Measurements from ENCODE around the gene BRSK2. TPM values are rescaled to one million over a fixed set of nuclear protein-coding genes. Genes with fewer than 3 reads are reported as not detected.

BRSK2 gene
- polyA plus RNA-seq, 1 of the 3 experiments (the other 2 are of a cell fraction): 0.64 TPM

DNA sequence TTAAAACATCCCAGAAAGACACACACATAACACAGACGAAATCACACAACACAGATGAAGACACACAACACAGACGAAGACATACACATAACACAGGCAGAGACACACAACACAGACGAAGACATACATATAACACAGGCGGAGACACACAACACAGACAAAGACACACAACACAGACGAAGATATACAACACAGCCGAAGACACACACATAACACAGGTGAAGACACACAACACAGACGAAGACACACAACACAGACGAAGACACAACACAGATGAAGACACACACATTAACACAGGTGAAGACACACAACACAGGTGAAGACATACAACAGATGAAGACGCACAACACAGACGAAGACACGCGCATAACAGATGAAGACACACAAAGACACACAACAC lies 101.6 kb downstream of the BRSK2 start:
- no peak for DNase-seq
- no peak overlapping the region for H3K27ac ChIP-seq (ENCODE audit: low read depth in 2 of 2, low read length in 1 of 2)
- peaks cover 55% of the 10 kb centered on the region for H4K20me1 ChIP-seq (ENCODE audit: insufficient read depth)
- H3K4me3 ChIP-seq (ENCODE audit: low read depth in 2 of 2, low read length in 1 of 2): no peak overlapping the region
- H3K9ac ChIP-seq: no peak overlapping the region
- CTCF ChIA-PET: no interaction called here
- peaks cover 60% of the 10 kb centered on the region for H3K79me2 ChIP-seq (ENCODE audit: insufficient read depth)
- H3K27me3 ChIP-seq (ENCODE audit: insufficient read depth): no peaks in the 10 kb centered on the region
- POLR2A ChIA-PET: no interaction called here
- no peaks in the 10 kb centered on the region for H3F3A ChIP-seq (replicated peaks; ENCODE audit: insufficient read depth)
- no peaks in the 10 kb centered on the region for H3K9me2 ChIP-seq
- H2AFZ ChIP-seq (ENCODE audit: low read depth): no peak overlapping the region
- H3K4me2 ChIP-seq: no peak overlapping the region
- H3K9me3 ChIP-seq: 0 out of 2 replicates have a peak, but pooled peaks cover 5% of the 10 kb centered on the region
- 90% methylated on average over 12 of the region's 12 CpGs for WGBS (ENCODE audit: low lambda C conversion rate)
- TF ChIP-seq POLR2AphosphoS5 (IDR thresholded peaks at IDR 0.05; ENCODE audit: low read depth, low read length) (no peak), EZH2phosphoT487 (IDR thresholded peaks at IDR 0.05; ENCODE audit: borderline replicate concordance, low read depth) (no peak), TCF12 (IDR thresholded peaks at IDR 0.05) (no peak), RCOR1 (IDR thresholded peaks at IDR 0.05; ENCODE audit: low read length) (no peak), MEF2A (IDR thresholded peaks at IDR 0.05; ENCODE audit: borderline replicate concordance, low read depth) (no peak), MXI1 (IDR thresholded peaks at IDR 0.05; ENCODE audit: low read depth, low read length) (no peak), RXRA (IDR thresholded peaks at IDR 0.05; ENCODE audit: borderline replicate concordance, low read depth) (no peak), NFIC (IDR thresholded peaks at IDR 0.05; ENCODE audit: borderline replicate concordance) (no peak), FOXJ3 (CRISPR knock-in tag; IDR thresholded peaks at IDR 0.05) (no peak), YY1 (IDR thresholded peaks at IDR 0.05; ENCODE audit: low read depth) (no peak), RFX5 (IDR thresholded peaks at IDR 0.05; ENCODE audit: low read length) (no peak), TAF1 (IDR thresholded peaks at IDR 0.05; ENCODE audit: borderline replicate concordance, low read depth, low read length) (no peak), EP300 (IDR thresholded peaks at IDR 0.05; ENCODE audit: borderline replicate concordance in 1 of 2, low read depth in 1 of 2, low read length in 1 of 2) (no peak), FOSL2 (IDR thresholded peaks at IDR 0.05; ENCODE audit: borderline replicate concordance, low read depth) (no peak), SIN3A (IDR thresholded peaks at IDR 0.05; ENCODE audit: borderline replicate concordance, low read depth, low read length) (no peak), RAD21 (IDR thresholded peaks at IDR 0.05; ENCODE audit: low read length) (no peak)
- TF ChIP-seq, protein P1, sequence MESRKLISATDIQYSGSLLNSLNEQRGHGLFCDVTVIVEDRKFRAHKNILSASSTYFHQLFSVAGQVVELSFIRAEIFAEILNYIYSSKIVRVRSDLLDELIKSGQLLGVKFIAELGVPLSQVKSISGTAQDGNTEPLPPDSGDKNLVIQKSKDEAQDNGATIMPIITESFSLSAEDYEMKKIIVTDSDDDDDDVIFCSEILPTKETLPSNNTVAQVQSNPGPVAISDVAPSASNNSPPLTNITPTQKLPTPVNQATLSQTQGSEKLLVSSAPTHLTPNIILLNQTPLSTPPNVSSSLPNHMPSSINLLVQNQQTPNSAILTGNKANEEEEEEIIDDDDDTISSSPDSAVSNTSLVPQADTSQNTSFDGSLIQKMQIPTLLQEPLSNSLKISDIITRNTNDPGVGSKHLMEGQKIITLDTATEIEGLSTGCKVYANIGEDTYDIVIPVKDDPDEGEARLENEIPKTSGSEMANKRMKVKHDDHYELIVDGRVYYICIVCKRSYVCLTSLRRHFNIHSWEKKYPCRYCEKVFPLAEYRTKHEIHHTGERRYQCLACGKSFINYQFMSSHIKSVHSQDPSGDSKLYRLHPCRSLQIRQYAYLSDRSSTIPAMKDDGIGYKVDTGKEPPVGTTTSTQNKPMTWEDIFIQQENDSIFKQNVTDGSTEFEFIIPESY (IDR thresholded peaks at IDR 0.05; ENCODE audit: borderline replicate concordance, low read depth): no peak
- TF ChIP-seq, protein P2, sequence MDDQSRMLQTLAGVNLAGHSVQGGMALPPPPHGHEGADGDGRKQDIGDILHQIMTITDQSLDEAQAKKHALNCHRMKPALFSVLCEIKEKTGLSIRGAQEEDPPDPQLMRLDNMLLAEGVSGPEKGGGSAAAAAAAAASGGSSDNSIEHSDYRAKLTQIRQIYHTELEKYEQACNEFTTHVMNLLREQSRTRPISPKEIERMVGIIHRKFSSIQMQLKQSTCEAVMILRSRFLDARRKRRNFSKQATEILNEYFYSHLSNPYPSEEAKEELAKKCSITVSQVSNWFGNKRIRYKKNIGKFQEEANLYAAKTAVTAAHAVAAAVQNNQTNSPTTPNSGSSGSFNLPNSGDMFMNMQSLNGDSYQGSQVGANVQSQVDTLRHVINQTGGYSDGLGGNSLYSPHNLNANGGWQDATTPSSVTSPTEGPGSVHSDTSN (IDR thresholded peaks at IDR 0.05): no peak
- peaks cover 0 to 28% of the 10 kb centered on the region in 2 experiments; a peak in 1 of 4 replicates for H3K4me1 ChIP-seq (ENCODE audit: control insufficient read depth in 1 of 2, insufficient read depth in 2 of 2, low read depth in 1 of 2, low read length in 1 of 2)
- peaks cover 0 to 4% of the 10 kb centered on the region in 2 experiments for H3K36me3 ChIP-seq (replicated peaks in 1 of 2; ENCODE audit: control insufficient read depth in 1 of 2, insufficient read depth in 2 of 2, low read length in 1 of 2)
